Adipose tissue (tissue), 3 donors: ENCODE data around the gene C2orf42. TPM values are rescaled to one million over a fixed set of nuclear protein-coding genes. Genes with fewer than 3 reads are reported as not detected.
"Not testable (repeated sequence)": the region's sequence is repeated elsewhere in the genome, so short reads cannot be mapped to it uniquely, and the experiment has no call there.

ENCODE experiments used
- H3K27ac ChIP-seq: one replicate; pipeline ENCODE4 v1.5.1; 2013; ENCODE audit warnings: low read depth, low read length
- WGBS, 3 donors: extraction: QIAGEN DNeasy Blood & Tissue Kit; methylation state at CpG; one replicate each; pipeline ENCODE4 v1.1.7; 2013; 5-methylcytosine and 5-hydroxymethylcytosine counted together
- polyA plus RNA-seq, 3 donors: library from polyadenylated mRNA; stranded (reverse); fragments of 200-250 nt; gene quantifications; one replicate each; pipeline ENCODE4 v1.2.3, GENCODE V29; 2013
- donor health status: healthy with polysubstance abuse.
- donor health status: Bipolar disorder and iron deficiency.
- donor health status: healthy.

C2orf42 gene
- polyA plus RNA-seq, 3 donors: 5.4 to 14.2 (median 5.6) TPM

DNA sequence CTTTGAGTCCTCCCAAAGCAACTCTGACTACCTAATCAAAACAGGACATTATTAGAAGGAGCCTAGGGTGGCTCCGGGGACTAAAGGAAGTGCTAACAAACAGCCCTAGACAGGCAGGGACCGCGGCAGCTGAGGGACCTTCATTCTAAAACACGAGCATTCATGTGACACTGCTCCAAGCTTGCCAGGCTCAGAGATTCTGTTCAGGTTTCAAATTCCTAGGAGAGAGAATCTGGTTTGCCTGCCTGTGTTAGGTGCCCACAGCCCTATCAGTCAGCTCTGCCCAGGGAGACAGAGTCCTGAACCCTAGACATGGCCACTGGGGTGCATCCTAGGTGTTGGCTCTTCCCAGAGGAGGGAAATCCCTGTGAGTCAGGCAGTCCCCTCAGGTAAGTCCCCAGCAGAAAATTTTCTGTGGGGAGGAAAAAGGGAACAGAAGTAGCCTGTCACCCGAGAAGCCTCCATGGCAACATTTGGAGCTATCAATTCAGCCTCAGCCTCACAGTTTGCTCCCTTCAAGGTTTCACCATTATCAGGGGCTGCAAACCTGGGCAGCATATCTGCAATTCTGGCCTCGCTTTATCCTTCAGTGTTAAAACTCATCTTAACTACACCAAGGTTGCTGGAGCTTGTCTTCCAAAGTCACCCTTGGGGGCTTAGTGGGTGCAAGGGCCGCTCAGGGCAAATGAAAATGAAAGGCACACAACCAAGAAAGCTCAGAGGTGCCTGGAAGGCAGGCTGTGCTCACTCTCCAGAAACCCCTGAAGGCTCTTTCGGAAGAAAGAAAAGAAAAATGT, 75.0 kb downstream of the C2orf42 start:
- 64 to 65% (median 64%) methylated on average over 8 of the region's 8 CpGs for WGBS, 3 donors
- H3K27ac ChIP-seq: no peak overlapping the region

DNA sequence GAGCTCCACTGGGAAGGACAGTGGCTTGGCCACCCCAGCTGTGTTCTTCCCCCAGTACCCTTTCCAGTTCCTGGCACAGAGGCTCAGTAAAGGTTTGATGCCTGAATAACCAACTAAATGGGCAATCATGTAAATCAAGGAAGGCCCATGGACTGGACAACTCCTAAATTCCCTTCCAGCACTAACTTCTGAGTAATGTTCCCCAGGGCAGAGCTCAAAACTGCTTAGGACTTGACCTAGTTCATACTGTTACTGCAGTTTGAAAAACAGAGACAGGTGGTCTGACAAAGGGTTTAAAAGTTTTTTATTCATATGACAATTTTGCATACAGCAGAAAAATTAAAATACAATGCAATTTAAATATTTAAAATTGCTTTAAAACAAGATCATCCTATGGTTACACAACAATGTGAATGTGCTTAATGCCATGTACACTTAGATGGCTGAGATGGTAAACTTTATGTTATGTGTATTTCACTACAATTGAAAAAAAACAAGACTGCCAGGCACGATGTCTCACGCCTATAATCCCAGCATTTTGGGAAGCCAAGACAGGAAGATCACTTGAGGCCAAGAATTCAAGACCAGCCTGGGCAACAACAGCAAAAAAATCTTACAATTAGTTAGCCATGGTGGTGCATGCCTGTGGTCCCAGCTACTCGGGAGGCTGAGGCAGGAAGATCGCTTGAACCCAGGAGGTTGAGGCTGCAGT, 77.3 kb downstream of the C2orf42 start:
- WGBS, 3 donors: 81 to 84% (median 82%) methylated on average over 4 of the region's 4 CpGs
- H3K27ac ChIP-seq: no peak overlapping the region

DNA sequence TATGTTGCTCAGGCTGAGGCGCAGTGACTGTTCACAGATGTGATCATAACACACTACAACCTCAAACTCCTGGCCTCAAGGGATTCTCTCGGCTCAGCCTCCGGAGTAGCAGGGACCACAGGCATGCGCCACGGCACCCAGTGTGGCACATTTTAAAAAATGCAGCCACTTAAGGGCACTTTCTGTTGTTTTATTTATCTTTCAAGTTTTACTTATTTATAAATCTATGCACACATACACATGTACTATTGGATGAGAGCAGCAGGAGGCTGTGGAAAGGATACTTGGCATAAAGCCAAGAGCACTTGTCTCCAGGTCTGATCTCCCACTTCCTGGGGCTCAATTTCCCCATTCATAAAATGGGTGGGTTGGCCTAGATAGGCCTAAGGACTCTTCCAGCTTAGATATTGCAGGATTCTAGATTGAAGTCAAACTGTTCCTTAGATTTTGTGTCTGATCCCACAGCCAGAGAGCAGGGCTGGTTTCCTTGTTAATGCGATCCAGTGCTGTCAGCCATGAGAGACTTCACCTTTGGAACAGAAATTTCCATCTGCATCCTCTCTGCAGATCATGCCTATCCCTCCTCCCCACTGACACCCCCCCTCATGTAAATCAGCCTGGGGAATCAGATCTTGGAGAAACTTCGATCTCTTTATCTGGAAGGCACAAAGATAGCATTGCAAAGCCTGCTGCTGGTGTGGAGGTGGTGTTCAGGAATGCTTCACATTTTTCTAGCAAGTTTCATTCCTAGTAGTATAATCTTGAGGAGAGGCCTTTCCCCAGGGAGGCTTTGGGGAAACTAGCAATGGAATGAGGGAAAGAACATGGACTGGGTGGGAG, 78.8 kb downstream of the C2orf42 start:
- H3K27ac ChIP-seq: no peak overlapping the region
- 80 to 89% (median 88%) methylated on average over 7 of the region's 7 CpGs for WGBS, 3 donors

DNA sequence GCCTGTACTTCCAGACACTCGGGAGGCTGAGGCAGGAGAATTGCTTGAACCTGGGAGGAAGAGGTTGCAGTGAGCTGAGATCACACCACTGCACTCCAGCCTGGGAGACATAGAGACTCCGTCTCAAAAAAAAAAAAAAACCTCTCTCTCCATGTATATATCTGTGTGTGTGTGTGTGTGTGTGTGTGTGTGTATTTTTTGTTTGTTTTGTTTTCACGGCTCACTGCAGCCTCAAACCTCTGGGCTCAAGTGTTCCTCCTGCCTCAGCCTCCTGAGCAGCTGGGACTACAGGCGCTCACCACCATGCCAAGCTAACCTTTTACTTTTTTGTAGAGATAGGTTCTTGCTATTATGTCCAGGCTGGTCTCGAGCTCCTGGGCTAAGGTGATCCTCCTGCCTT, 80.4 kb downstream of the C2orf42 start:
- 89 to 98% (median 95%) methylated on average over 4 to 5 of the region's 5 CpGs for WGBS, 3 donors
- H3K27ac ChIP-seq: not testable (repeated sequence)

DNA sequence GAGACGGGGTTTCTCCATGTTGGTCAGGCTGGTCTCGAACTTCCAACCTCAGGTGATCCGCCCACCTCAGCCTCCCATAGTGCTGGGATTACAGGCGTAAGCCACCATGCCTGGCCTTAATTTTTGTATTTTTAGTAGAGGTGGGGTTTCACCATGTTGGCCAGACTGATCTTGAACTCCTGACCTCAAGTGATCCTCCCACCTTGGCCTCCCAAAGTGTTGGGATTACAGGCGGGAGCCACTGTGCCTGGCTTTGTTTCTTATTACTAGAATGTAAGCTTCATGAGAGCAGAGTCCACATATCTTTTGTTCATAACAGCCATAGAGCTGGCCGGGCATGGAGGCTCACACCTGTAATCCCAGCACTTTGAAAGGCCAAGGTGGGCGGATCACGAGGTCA, 84.7 kb downstream of the C2orf42 start:
- not testable (repeated sequence) for H3K27ac ChIP-seq
- WGBS, 3 donors: 95 to 98% (median 97%) methylated on average over 8 of the region's 8 CpGs

GRCh38 chr2:70104231-70105111, 86.3 kb downstream of the C2orf42 start:
- WGBS, 3 donors: 23 to 49% (median 46%) methylated on average over 11 of the region's 11 CpGs
- no peak overlapping the region for H3K27ac ChIP-seq

- no peak overlapping the region for H3K27ac ChIP-seq
- 72 to 86% (median 75%) methylated on average over 5 of the region's 5 CpGs for WGBS, 3 donors
Measured at GRCh38 chr2:70103531-70104061, 87.2 kb downstream of the C2orf42 start.

DNA sequence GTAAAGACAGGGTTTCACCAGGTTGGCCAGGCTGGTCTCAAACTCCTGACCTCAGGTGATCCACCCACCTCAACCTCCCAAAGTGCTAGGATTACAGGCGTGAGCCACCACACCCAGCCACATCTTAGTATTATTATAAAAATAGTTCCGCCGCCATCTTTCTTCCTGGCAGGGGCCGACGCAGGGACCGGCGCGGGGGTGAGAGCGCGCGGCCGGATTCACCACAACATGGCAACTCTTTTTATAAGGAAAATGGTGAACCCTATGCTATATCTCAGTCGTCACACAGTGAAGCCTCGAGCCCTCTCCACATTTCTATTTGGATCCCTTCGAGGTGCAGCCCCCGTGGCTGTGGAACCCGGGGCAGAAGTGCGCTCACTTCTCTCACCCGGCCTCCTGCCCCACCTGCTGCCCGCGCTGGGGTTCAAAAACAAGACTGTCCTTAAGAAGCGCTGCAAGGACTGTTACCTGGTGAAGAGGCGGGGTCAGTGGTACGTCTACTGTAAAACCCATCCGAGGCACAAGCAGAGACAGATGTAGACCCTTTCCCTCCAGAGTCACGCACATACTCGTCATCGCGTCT, 88.4 kb downstream of the C2orf42 start:
- not testable (repeated sequence) for H3K27ac ChIP-seq
- WGBS, 3 donors: 95% methylated on average over 29 of the region's 29 CpGs

- WGBS, 3 donors: 88 to 90% (median 90%) methylated on average over 11 of the region's 11 CpGs
- H3K27ac ChIP-seq: not testable (repeated sequence)
Measured at GRCh38 chr2:70101686-70102085, 89.1 kb downstream of the C2orf42 start.

DNA sequence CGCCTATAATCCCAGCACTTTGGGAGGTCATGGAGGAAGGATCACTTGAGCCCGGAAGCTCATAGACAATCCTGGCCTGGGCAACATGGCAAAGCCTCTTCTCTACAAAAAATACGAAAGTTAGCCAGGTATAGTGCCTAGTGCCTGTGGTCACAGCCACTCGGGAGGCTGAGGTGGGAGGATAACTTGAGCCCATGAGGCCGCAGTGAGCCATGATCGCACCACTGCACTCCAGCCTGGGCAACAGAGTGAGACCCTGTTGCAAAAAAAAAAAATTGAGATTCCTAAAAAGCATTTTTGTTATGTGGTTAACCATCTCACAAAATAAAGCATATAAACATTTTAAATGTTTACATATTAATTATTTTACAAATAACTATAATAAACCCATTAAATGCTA, 89.6 kb downstream of the C2orf42 start:
- H3K27ac ChIP-seq: no peak overlapping the region
- 94 to 98% (median 97%) methylated on average over 6 of the region's 6 CpGs for WGBS, 3 donors

Other genes with a start within 250 kb of the C2orf42 start
- 1 to 10 TPM in 2 of 3 donors, under 1 TPM in 1; 0.40 to 2.4 (median 1.2) TPM for gene ASPRV1, start 229.4 kb downstream of the C2orf42 start, polyA plus RNA-seq
- 100 to 1,000 TPM; 233 to 396 (median 326) TPM for gene PCBP1, start 103.5 kb downstream of the C2orf42 start, polyA plus RNA-seq
- 10 to 100 TPM; 20.3 to 28.6 (median 28.1) TPM for gene TIA1, start 57.6 kb upstream of the C2orf42 start, polyA plus RNA-seq
- gene PCYOX1, start 67.1 kb upstream of the C2orf42 start, polyA plus RNA-seq: 10 to 100 TPM; 12.7 to 41.2 (median 29.1) TPM
- gene SNRPG, start 102.7 kb upstream of the C2orf42 start, polyA plus RNA-seq: 100 to 1,000 TPM in 2 of 3 donors, 10 to 100 TPM in 1; 55.6 to 174 (median 115) TPM
- gene FAM136A, start 111.0 kb upstream of the C2orf42 start, polyA plus RNA-seq: 10 to 100 TPM; 21.1 to 45.0 (median 23.3) TPM